Neutrophil (primary cell): Measurements from ENCODE around the gene ADAMTS2.

Source experiments
- H3K27ac ChIP-seq: fragments of 200-600 bp; sonication (generic); 2 replicates; pipeline ENCODE4 v1.5.1; 2016; ENCODE audit warnings: mild to moderate bottlenecking, moderate library complexity
- H3K27me3 ChIP-seq: fragments of 200-600 bp; sonication (generic); 2 replicates; pipeline ENCODE4 v1.6.0; 2016; ENCODE audit warnings: mild to moderate bottlenecking
- H3K36me3 ChIP-seq: fragments of 200-600 bp; sonication (generic); 2 replicates; pipeline ENCODE4 v1.5.1; 2017
- H3K4me1 ChIP-seq, 2 experiments: fragments of 200-600 bp in 1 of 2; sonication (generic) in 1 of 2; 1 replicate in 1 of 2; 2 replicates in 1 of 2; pipeline versions ENCODE4 v1.5.1 to v1.6.1; 2013 to 2016; ENCODE audit warnings: low read depth in 1 of 2, low read length in 1 of 2, mild to moderate bottlenecking in 1 of 2, moderate library complexity in 1 of 2; ENCODE audit not compliant: control insufficient read depth in 1 of 2, insufficient read depth in 1 of 2
- H3K4me3 ChIP-seq, 2 experiments: fragments of 200-600 bp in 1 of 2; sonication (generic) in 1 of 2; 1 replicate in 1 of 2; 2 replicates in 1 of 2; pipeline ENCODE4 v1.5.1; 2013 to 2016; ENCODE audit warnings: low read depth in 1 of 2, low read length in 1 of 2, mild to moderate bottlenecking in 1 of 2, moderate library complexity in 1 of 2
- H3K9me3 ChIP-seq: fragments of 200-600 bp; sonication (generic); 2 replicates; pipeline ENCODE4 v1.5.1; 2016
- TF ChIP-seq, protein P1 (sequence below): fragments of 200-600 bp; sonication (generic); IDR thresholded peaks from 2 replicates; pipeline ENCODE4 v1.5.1; 2016; ENCODE audit warnings: antibody characterized with exemption

ADAMTS2 gene

GRCh38 chr5:179226696-179227095 lies 118.6 kb downstream of the ADAMTS2 start:
- Histone ChIP-seq H3K27me3 (no peaks in the 10 kb centered on the region), H3K9me3 (no peaks in the 10 kb centered on the region), H3K4me3 (no peak overlapping the region), H3K4me1 (no peaks in the 10 kb centered on the region), H3K27ac (no peak overlapping the region), H3K36me3 (no peaks in the 10 kb centered on the region)
- TF ChIP-seq, protein P1, sequence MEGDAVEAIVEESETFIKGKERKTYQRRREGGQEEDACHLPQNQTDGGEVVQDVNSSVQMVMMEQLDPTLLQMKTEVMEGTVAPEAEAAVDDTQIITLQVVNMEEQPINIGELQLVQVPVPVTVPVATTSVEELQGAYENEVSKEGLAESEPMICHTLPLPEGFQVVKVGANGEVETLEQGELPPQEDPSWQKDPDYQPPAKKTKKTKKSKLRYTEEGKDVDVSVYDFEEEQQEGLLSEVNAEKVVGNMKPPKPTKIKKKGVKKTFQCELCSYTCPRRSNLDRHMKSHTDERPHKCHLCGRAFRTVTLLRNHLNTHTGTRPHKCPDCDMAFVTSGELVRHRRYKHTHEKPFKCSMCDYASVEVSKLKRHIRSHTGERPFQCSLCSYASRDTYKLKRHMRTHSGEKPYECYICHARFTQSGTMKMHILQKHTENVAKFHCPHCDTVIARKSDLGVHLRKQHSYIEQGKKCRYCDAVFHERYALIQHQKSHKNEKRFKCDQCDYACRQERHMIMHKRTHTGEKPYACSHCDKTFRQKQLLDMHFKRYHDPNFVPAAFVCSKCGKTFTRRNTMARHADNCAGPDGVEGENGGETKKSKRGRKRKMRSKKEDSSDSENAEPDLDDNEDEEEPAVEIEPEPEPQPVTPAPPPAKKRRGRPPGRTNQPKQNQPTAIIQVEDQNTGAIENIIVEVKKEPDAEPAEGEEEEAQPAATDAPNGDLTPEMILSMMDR, result no peak

- H3K4me1 ChIP-seq, result no peaks in the 10 kb centered on the region
- H3K4me3 ChIP-seq, result no peak overlapping the region
- H3K36me3 ChIP-seq, result no peaks in the 10 kb centered on the region
- H3K27ac ChIP-seq, result no peak overlapping the region
- H3K9me3 ChIP-seq, result no peaks in the 10 kb centered on the region
- no peaks in the 10 kb centered on the region for H3K27me3 ChIP-seq
- TF ChIP-seq, protein P1, result no peak
Measured at GRCh38 chr5:179225387-179225786, 119.9 kb downstream of the ADAMTS2 start.

GRCh38 chr5:179224741-179225140 lies 120.5 kb downstream of the ADAMTS2 start:
- Histone ChIP-seq H3K9me3 (no peaks in the 10 kb centered on the region), H3K36me3 (no peaks in the 10 kb centered on the region), H3K27ac (no peak overlapping the region), H3K4me1 (no peaks in the 10 kb centered on the region), H3K4me3 (no peak overlapping the region), H3K27me3 (no peaks in the 10 kb centered on the region)
- TF ChIP-seq, protein P1, result no peak

GRCh38 chr5:179223961-179224360 lies 121.3 kb downstream of the ADAMTS2 start:
- TF ChIP-seq, protein P1, result no peak
- no peak overlapping the region for H3K27ac ChIP-seq
- H3K4me3 ChIP-seq, result no peak overlapping the region
- H3K4me1 ChIP-seq, result no peaks in the 10 kb centered on the region
- H3K27me3 ChIP-seq, result no peaks in the 10 kb centered on the region
- H3K36me3 ChIP-seq, result no peaks in the 10 kb centered on the region
- H3K9me3 ChIP-seq, result no peaks in the 10 kb centered on the region

- no peaks in the 10 kb centered on the region for H3K4me1 ChIP-seq
- H3K4me3 ChIP-seq, result no peak overlapping the region
- H3K36me3 ChIP-seq, result no peaks in the 10 kb centered on the region
- TF ChIP-seq, protein P1, result no peak
- H3K9me3 ChIP-seq, result no peaks in the 10 kb centered on the region
- H3K27me3 ChIP-seq, result no peaks in the 10 kb centered on the region
- H3K27ac ChIP-seq, result no peak overlapping the region
Measured at GRCh38 chr5:179223528-179223927, 121.7 kb downstream of the ADAMTS2 start.
